ENCODE results near the gene CR1. TPM values are rescaled to one million over a fixed set of nuclear protein-coding genes. Genes with fewer than 3 reads are reported as not detected.
A peak's percentile ranks its signal among the peaks of the same experiment; 100 is the strongest.
"Not testable (repeated sequence)": the region's sequence is repeated elsewhere in the genome, so short reads cannot be mapped to it uniquely, and the experiment has no call there.

Gene CR1
- total RNA-seq, 4 donors from 2014 or later = 0.88 to 23.9 (median 2.7) TPM

DNA sequence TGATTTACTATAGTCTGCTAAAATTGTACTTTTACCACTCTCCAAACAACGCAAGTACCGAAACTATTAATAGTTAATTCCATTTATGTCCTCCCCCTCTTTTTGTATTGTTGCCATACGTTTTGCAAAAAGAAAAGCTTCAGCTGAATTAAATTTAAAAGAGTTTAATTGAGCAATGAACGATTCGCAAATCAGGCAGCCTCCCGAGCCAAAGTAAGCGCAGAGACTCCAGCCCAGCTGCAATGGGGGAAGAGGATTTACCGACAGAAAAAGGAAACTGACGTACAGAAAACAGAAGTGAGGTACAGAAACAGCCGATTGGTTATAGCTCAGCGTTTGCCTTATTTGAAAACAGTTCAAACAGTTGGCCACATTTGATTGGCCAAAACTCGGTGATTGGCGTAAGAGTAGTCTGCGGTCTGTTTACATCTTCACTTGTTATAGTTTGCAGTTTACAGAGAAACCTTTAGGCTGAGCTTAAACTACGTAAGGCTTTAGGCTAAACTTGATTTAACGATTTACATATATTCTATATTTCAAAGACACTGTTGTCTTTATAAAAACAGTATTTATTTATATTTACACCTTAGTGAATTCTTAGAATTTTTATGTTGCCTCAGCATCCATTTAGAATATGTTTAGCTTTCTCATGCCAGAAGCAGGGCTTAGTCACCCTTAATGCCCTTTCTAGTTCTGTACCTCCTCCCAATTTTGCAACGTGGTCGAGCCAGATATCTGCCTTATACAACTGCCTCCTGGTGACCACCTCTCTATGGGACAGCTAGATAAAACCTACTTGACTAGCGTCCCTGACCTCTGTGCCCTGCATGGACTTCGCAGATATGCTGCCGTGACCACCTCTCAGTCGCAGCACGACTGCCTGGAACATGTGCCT lies 23.8 kb downstream of the CR1 start:
- no peak for DNase-seq
- Histone ChIP-seq H3K36me3 (no peaks in the 10 kb centered on the region), H3K27ac (no peak overlapping the region), H3K4me3 (no peak overlapping the region), H3K4me1 (no peaks in the 10 kb centered on the region), H3K9me3 (no peaks in the 10 kb centered on the region), H3K27me3 (no peaks in the 10 kb centered on the region)
- no peak for TF ChIP-seq POLR2A (IDR thresholded peaks at IDR 0.05)
- TF ChIP-seq, protein P1, sequence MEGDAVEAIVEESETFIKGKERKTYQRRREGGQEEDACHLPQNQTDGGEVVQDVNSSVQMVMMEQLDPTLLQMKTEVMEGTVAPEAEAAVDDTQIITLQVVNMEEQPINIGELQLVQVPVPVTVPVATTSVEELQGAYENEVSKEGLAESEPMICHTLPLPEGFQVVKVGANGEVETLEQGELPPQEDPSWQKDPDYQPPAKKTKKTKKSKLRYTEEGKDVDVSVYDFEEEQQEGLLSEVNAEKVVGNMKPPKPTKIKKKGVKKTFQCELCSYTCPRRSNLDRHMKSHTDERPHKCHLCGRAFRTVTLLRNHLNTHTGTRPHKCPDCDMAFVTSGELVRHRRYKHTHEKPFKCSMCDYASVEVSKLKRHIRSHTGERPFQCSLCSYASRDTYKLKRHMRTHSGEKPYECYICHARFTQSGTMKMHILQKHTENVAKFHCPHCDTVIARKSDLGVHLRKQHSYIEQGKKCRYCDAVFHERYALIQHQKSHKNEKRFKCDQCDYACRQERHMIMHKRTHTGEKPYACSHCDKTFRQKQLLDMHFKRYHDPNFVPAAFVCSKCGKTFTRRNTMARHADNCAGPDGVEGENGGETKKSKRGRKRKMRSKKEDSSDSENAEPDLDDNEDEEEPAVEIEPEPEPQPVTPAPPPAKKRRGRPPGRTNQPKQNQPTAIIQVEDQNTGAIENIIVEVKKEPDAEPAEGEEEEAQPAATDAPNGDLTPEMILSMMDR (IDR thresholded peaks at IDR 0.05) = no peak

DNA sequence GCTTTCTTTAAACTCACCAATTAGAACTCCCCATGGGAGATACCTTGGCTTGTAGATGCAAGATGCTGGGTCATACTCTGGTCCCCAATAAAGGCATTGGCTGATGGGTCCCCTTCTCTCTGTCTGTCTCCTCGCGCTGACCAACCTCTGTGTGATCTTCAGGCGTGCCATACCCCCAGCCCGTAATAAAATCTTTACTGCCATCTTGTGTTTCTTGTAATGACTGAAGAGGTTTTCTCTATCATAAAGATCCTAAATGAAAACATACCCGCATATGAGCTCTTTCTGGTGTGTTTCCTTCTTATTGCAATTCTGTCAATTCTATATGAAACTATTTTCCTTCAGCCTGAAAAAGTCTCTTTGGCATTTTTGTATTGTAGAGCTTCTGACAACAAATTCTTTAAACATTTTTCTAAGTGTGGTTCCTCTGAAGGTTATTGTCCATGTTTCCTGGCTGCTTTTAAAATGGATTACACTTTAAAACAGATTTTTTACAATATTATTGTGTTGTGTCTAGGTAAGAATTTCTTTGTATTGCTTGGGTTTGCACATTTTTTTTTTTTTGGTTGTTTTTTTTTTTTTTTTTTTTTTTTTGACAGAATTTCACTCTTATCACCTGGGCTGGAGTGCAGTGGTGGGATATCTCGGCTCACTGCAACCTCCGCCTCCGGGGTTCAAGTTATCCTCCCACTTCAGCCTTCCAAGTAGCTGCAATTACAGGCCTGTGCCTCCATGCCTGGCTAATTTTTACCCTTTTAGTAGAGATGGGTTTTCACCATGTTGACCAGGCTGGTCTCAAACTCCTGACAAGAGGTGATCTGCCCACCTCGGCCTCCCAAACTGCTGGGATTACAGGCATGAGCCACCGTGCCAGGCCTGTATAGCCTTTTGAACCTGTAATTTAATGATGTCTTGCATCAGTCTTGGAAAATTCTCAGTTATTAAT lies 24.7 kb downstream of the CR1 start:
- H3K27me3 ChIP-seq, DNase-seq, H3K4me1 ChIP-seq, H3K27ac ChIP-seq, H3K9me3 ChIP-seq, H3K4me3 ChIP-seq, H3K36me3 ChIP-seq: not testable (repeated sequence)

DNA sequence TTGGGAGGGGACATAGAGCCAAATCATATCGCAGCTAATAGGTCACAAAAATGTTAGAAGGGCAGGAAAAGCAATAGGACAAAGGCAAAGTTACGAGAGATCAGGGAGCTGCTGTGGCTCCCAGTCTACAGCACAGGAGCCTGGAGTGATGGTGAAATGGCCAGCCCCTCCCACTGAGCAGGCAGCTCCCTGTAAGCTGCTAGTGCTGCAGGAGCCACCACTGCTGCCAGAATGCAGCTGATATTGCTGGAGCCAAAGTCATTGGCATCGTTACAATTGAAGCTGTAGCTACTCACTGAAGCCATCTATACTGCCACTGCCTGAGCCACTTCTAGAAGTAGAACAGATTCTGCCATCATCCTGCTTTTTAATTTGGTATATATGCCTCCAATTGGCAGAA lies 29.3 kb downstream of the CR1 start:
- H3K27ac ChIP-seq, H3K4me1 ChIP-seq, DNase-seq, H3K4me3 ChIP-seq, H3K9me3 ChIP-seq, H3K36me3 ChIP-seq, H3K27me3 ChIP-seq: not testable (repeated sequence)

DNA sequence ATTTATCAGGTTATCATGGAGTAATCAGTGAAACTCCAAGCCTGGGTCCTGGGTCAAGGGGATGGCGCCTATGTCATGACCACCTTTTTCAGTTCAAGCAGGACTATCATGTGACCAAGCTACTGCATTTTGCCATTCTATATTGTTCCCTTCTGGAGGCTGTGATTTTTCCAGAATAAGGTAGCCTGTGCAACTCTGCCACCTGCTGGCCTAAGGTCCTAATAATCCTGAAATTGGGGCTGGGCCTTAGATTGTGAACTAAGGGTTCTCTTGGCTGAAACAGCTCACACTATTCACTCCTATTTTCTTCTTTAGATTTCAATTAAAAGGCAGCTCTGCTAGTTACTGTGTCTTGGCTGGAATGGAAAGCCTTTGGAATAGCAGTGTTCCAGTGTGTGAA lies 32.4 kb downstream of the CR1 start:
- not testable (repeated sequence) for DNase-seq, H3K36me3 ChIP-seq, H3K4me3 ChIP-seq, H3K4me1 ChIP-seq, H3K27ac ChIP-seq, H3K27me3 ChIP-seq, H3K9me3 ChIP-seq

DNA sequence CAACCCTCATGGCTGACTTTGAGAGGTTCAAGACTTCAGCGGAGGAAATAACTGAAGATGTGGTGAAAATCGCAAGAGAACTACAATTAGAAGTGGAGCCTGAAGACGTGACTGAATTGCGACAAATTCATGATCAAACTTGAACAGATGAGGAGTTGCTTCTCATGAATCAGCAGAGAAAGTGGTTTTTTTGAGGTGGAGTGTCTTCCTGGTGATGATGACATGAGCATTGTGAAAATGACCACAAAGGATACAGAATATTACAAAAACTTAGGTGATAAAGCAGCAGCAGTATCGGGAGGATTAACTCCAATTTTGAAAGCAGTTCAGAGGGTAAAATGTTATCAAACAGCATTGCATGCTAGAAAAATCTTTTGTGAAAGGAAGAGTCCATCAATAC lies 40.3 kb downstream of the CR1 start:
- not testable (repeated sequence) for H3K27ac ChIP-seq, H3K4me3 ChIP-seq, DNase-seq, H3K27me3 ChIP-seq, H3K36me3 ChIP-seq, H3K4me1 ChIP-seq, H3K9me3 ChIP-seq

DNA sequence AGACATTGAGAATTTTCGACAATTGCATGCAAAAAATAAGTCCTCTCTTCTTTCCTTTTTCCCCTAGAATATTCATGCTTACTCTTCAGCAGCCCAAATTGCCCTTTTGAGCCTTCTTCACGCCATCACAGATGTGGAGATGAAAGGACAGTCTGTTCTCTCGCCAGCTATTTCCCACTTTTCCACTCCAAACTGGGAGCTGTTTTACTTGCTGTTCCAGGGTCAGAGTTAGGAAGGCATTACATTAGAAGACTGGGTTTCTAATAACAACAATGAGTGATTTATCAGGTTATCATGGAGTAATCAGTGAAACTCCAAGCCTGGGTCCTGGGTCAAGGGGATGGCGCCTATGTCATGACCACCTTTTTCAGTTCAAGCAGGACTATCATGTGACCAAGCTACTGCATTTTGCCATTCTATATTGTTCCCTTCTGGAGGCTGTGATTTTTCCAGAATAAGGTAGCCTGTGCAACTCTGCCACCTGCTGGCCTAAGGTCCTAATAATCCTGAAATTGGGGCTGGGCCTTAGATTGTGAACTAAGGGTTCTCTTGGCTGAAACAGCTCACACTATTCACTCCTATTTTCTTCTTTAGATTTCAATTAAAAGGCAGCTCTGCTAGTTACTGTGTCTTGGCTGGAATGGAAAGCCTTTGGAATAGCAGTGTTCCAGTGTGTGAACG lies 50.9 kb downstream of the CR1 start:
- not testable (repeated sequence) for H3K27ac ChIP-seq, H3K27me3 ChIP-seq, H3K4me3 ChIP-seq, DNase-seq, H3K36me3 ChIP-seq, H3K9me3 ChIP-seq, H3K4me1 ChIP-seq

DNA sequence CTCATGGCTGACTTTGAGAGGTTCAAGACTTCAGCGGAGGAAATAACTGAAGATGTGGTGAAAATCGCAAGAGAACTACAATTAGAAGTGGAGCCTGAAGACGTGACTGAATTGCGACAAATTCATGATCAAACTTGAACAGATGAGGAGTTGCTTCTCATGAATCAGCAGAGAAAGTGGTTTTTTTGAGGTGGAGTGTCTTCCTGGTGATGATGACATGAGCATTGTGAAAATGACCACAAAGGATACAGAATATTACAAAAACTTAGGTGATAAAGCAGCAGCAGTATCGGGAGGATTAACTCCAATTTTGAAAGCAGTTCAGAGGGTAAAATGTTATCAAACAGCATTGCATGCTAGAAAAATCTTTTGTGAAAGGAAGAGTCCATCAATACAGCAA lies 58.9 kb downstream of the CR1 start:
- H3K9me3 ChIP-seq, H3K27me3 ChIP-seq, DNase-seq, H3K36me3 ChIP-seq, H3K4me3 ChIP-seq, H3K4me1 ChIP-seq, H3K27ac ChIP-seq: not testable (repeated sequence)

DNA sequence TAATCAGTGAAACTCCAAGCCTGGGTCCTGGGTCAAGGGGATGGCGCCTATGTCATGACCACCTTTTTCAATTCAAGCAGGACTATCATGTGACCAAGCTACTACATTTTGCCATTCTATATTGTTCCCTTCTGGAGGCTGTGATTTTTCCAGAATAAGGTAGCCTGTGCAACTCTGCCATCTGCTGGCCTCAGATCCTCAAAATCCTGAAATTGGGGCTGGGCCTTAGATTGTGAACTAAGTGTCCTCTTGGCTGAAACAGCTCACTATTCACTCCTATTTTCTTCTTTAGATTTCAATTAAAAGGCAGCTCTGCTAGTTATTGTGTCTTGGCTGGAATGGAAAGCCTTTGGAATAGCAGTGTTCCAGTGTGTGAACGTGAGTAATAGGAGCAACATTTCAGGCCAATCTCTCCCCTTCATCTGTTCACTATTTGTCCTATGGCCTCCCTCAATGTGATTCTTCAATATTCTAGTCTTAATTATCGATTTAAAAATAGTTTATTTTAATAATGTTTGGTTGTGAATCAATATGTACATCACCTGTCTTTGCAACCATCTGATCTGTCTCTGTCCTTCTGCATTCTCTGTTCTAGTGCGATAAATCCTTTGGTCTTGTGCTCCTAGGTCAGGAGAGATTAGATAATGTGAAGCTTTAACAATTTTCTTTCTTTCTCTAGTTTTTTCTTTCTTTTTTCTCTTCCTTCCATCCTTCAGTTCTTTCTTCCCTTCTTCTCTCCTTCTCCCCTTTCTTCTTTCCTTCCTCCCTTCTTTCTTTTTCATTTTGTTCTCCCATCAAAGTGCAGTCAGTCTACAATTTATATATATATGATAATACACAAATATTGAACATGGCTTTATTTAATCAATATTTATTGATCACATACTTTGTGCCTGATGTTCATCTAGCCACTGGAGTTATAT lies 69.8 kb downstream of the CR1 start:
- DNase-seq = no peak
- Histone ChIP-seq H3K4me1 (no peaks in the 10 kb centered on the region), H3K9me3 (no peaks in the 10 kb centered on the region), H3K36me3 (no peaks in the 10 kb centered on the region), H3K4me3 (no peak overlapping the region), H3K27me3 (no peaks in the 10 kb centered on the region), H3K27ac (no peak overlapping the region)
- TF ChIP-seq POLR2A (IDR thresholded peaks at IDR 0.05) = no peak
- TF ChIP-seq, protein P1 (IDR thresholded peaks at IDR 0.05) = peak in 2 of 6 experiments; percentile 13 to 18

DNA sequence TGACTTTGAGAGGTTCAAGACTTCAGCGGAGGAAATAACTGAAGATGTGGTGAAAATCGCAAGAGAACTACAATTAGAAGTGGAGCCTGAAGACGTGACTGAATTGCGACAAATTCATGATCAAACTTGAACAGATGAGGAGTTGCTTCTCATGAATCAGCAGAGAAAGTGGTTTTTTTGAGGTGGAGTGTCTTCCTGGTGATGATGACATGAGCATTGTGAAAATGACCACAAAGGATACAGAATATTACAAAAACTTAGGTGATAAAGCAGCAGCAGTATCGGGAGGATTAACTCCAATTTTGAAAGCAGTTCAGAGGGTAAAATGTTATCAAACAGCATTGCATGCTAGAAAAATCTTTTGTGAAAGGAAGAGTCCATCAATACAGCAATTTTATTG lies 76.0 kb downstream of the CR1 start:
- not testable (repeated sequence) for H3K9me3 ChIP-seq, H3K27ac ChIP-seq, H3K27me3 ChIP-seq, H3K36me3 ChIP-seq, H3K4me1 ChIP-seq, DNase-seq, H3K4me3 ChIP-seq

DNA sequence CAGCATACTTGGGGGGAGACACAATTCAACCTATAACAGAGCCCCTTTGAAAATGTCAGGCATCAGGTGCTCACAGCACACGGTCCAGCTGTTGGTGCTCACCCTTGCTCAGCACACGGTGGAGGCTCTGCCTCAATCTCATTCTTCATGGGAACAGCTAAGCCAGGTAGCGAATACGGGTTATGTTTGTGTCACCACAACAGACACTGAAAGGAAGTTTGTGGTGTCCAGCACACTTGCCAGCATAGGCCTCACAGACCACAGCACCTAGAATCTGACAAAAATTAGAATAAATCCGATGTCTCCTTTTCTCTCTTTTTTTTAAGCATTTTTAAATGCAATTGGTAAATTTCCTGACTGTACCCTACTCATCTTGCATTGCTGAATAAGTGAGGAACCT lies 77.1 kb downstream of the CR1 start:
- not testable (repeated sequence) for H3K27me3 ChIP-seq, H3K36me3 ChIP-seq, H3K4me3 ChIP-seq, H3K4me1 ChIP-seq, H3K27ac ChIP-seq, DNase-seq, H3K9me3 ChIP-seq

DNA sequence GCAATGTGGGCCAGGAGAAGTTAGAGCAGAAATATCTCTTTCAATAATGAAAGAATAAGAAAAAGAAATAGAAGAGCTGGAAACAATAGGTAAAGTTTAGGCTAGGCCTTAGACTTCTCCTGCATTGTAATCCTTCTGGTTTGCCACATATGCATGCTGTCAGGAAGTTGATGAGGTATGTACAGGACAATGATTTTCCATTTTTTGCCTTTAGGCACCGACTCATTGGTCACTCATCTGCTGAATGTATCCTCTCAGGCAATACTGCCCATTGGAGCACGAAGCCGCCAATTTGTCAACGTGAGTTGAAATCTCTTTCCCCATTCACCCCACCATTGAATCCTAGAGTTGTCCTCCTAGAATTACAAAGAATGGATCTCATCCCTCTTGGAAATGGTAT lies 79.4 kb downstream of the CR1 start:
- DNase-seq, H3K4me3 ChIP-seq, H3K27ac ChIP-seq, H3K36me3 ChIP-seq, H3K4me1 ChIP-seq, H3K27me3 ChIP-seq, H3K9me3 ChIP-seq: not testable (repeated sequence)

All from Peyer's patch (tissue), 4 donors.